ENCODE data around the gene VASH1. TPM values are rescaled to one million over a fixed set of nuclear protein-coding genes. Genes with fewer than 3 reads are reported as not detected.

The VASH1 gene
- total RNA-seq, 3 donors from 2014 or later: 5.6 to 7.8 (median 5.8) TPM

- Histone ChIP-seq H3K9me3 (no peaks in the 10 kb centered on the region), H3K27me3 (no peaks in the 10 kb centered on the region), H3K4me3 (no peak overlapping the region), H3K4me1 (peaks cover 0 to 6% of the 10 kb centered on the region in 2 donors), H3K36me3 (no peaks in the 10 kb centered on the region), H3K27ac (no peak overlapping the region)
- intact Hi-C loops (cut with DNase I; ENCODE audit: low total_unique reads): no loop called here
- no peak for TF ChIP-seq POLR2A (IDR thresholded peaks at IDR 0.05)
- TF ChIP-seq POLR2AphosphoS5 (IDR thresholded peaks at IDR 0.05): no peak
- TF ChIP-seq CTCF (IDR thresholded peaks at IDR 0.05): no peak
- peak; percentile 3 to 13 for DNase-seq (ENCODE audit: low spot score in 2 of 2)
Observed at GRCh38 chr14:76776428-76777251, 15.4 kb downstream of the VASH1 start.

- Histone ChIP-seq H3K36me3 (no peaks in the 10 kb centered on the region), H3K4me1 (no peaks in the 10 kb centered on the region), H3K9me3 (no peaks in the 10 kb centered on the region), H3K27me3 (no peaks in the 10 kb centered on the region), H3K4me3 (no peak overlapping the region), H3K27ac (no peak overlapping the region)
- no peak for TF ChIP-seq CTCF (IDR thresholded peaks at IDR 0.05)
- no peak for TF ChIP-seq POLR2A (IDR thresholded peaks at IDR 0.05)
- no peak for TF ChIP-seq POLR2AphosphoS5 (IDR thresholded peaks at IDR 0.05)
- intact Hi-C loops (cut with DNase I; ENCODE audit: low total_unique reads): no loop called here
- DNase-seq (ENCODE audit: low spot score in 2 of 2): peak in 1 of 2 donors; percentile 4
Observed at GRCh38 chr14:76777721-76778120, 16.5 kb downstream of the VASH1 start.

- Histone ChIP-seq H3K27ac (no peak overlapping the region), H3K4me1 (no peaks in the 10 kb centered on the region), H3K9me3 (no peaks in the 10 kb centered on the region), H3K27me3 (no peaks in the 10 kb centered on the region), H3K36me3 (no peaks in the 10 kb centered on the region), H3K4me3 (no peak overlapping the region)
- TF ChIP-seq POLR2AphosphoS5 (IDR thresholded peaks at IDR 0.05): no peak
- TF ChIP-seq POLR2A (IDR thresholded peaks at IDR 0.05): no peak
- TF ChIP-seq CTCF (IDR thresholded peaks at IDR 0.05): no peak
- DNase-seq (ENCODE audit: low spot score in 2 of 2): peak in 1 of 2 donors; percentile 15
- intact Hi-C loops (cut with DNase I; ENCODE audit: low total_unique reads): no loop called here
Observed at GRCh38 chr14:76778546-76779215, 17.4 kb downstream of the VASH1 start.

GRCh38 chr14:76779221-76780057 lies 18.2 kb downstream of the VASH1 start:
- Histone ChIP-seq H3K4me1 (no peaks in the 10 kb centered on the region), H3K4me3 (no peak overlapping the region), H3K27ac (no peak overlapping the region), H3K36me3 (no peaks in the 10 kb centered on the region), H3K9me3 (no peaks in the 10 kb centered on the region), H3K27me3 (no peaks in the 10 kb centered on the region)
- TF ChIP-seq CTCF (IDR thresholded peaks at IDR 0.05) (no peak), POLR2A (IDR thresholded peaks at IDR 0.05) (no peak), POLR2AphosphoS5 (IDR thresholded peaks at IDR 0.05) (no peak)
- intact Hi-C loops (cut with DNase I; ENCODE audit: low total_unique reads): loop anchor here (5.0 kb wide), 1 partner anchor 688 kb away; no protein-coding TSS in a partner anchor
- peak in 1 of 2 donors; percentile 13 for DNase-seq (ENCODE audit: low spot score in 2 of 2)

All from breast epithelium (tissue), 4 donors.